ENCODE results near the gene RSPRY1. TPM values are rescaled to one million over a fixed set of nuclear protein-coding genes. Genes with fewer than 3 reads are reported as not detected.
"Not testable (repeated sequence)": the region's sequence is repeated elsewhere in the genome, so short reads cannot be mapped to it uniquely, and the experiment has no call there.

The RSPRY1 gene
- total RNA-seq, 1 experiment from 2014 or later = 44.7 TPM

DNA sequence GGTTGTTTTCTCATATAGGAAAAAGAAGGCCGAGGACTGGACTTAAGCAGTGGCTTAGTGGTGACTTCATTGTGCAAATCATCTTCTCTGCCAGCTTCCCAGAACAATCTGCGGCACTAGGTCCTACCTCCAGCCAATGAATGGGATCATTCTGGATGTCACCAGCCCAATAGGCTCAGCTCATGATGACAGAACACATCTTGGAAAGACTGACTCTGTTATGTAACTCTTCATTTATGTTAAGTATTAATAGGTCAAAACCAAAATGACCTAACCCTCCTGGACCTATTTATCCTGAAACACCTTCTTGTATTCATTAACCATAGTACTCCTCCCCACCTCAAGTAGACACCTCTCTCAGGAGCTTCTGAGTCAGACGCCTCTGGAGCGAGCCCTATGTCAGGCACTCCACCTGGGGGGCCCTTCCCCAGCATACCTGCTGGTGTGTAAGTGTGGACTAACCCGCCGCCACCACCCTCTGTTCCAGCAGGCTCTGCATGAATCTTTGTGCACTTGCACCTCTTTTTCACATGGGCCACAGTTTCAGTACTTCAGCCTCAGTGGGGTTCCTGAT is 66.1 kb downstream of the RSPRY1 start:
- DNase-seq (ENCODE audit: extremely low read depth, low read depth) = no peak

DNA sequence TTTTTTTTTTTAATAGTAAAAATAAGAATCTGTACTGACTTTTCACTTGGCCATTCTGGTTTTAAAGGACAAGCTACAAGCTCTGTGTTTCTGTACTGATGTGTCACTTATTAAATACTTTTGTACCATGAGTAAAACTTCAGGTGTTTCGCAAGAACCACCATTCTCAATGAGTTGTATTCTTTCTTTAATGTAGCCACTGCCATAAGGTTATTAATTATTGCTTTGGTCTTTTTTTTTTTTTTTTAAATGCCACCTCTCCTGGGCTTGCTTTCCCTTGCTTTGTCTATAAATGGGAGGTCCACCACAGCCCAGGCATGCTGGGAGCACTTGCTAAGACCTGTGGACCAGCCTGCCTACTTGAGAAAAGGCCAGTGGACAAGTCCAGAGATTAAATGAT is 67.3 kb downstream of the RSPRY1 start:
- no peak for DNase-seq (ENCODE audit: extremely low read depth, low read depth)

DNA sequence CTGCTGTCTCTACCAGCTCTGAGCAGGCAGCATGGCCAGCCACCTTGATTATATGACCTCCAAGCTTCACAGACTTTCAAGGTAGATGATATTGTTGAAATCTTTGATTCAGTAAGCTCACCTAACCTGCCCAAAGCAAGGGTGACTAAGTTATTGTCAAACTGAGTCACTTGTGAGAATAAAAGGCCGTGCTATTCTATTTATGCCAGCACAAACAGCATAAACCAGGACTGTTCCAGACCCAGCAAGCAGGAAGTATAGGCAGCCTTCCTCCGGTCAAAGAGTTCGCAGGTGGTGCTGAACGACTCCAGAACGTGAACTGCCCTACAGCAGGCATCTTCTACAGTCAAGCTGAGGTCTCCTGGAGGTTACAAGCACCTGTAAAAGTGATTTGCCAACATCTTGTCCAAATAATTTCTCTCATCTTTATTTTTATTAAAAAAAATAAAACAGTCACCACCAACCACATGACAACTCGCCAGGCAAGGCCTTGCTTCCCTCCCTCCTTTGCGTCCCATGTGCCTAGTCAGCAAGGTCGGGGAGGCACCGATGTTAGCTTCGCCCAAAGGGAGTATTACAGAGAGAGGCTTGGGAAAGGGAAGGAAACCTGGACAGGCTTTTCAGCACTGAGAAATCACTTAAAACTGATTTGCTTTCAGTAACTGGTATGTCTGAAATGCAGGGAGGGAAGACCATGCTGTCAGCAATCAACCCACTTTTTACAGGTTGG is 69.7 kb downstream of the RSPRY1 start:
- no peak for DNase-seq (ENCODE audit: extremely low read depth, low read depth)

DNA sequence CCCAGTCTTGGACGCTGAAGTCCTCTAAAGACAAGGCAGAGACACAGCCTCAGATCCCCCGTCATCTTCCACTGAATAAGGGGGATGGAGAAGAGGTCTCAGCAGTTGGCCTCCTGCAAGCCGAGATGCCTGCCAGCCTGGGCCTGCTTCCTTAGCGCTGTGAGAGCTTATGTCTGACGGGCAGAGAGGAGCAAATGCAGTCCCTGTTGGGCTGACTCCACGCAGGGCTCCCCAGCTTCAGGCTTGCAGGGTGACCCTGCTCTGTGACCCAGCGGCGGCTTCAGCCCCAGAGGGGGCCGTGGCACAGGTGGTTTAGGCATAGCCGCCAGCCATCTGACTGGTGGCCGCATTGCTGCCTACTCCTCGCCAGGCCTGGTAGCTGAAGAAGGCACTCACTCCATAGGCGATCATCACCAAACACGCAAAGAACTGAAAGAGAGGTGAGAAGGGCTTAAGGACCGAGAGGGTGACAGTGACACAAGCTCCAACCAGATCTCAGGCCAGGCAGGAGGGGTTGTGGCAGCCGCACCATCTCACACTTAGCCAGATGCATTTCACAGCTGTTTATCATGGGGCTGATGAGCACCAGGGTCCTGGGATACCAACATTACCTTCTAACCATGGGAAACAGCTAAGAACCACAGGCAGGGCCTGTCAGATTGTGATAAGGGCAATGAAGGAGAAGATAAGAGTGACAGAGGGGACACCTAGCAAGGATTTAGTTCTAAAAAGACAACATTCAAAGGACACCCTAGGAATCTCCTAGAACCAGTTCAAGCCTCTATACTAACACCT is 70.7 kb downstream of the RSPRY1 start:
- no peak for DNase-seq (ENCODE audit: extremely low read depth, low read depth)

DNA sequence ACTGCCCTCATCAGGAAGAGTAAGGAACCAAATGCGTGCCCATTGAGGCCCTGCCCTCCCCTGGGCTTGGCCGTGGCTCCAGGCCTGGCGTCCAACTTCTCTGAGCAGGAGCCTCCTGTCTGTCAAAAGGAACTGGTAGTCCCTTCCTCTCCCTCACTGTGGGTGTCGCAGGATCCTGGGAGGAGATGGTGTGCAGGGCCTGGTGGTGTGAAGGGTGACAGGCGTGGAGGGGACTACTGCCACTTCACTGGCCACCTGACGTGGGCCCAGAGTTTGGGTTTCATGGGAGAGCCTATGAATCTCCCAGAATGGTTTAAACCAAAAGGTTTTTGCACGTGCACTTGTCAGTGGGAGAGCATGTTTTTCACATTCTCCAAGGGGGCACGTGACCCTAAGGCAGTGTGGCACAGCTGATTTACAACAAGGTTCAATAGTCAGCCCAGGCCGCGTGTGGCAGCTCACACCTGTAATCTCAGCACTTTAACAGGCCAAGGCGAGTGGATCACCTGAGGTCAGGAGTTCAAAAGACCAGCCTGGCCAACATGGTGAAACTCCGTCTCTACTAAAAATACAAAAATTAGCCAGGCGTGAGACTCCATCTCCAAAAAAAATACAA is 71.4 kb downstream of the RSPRY1 start:
- DNase-seq (ENCODE audit: extremely low read depth, low read depth) = no peak

DNA sequence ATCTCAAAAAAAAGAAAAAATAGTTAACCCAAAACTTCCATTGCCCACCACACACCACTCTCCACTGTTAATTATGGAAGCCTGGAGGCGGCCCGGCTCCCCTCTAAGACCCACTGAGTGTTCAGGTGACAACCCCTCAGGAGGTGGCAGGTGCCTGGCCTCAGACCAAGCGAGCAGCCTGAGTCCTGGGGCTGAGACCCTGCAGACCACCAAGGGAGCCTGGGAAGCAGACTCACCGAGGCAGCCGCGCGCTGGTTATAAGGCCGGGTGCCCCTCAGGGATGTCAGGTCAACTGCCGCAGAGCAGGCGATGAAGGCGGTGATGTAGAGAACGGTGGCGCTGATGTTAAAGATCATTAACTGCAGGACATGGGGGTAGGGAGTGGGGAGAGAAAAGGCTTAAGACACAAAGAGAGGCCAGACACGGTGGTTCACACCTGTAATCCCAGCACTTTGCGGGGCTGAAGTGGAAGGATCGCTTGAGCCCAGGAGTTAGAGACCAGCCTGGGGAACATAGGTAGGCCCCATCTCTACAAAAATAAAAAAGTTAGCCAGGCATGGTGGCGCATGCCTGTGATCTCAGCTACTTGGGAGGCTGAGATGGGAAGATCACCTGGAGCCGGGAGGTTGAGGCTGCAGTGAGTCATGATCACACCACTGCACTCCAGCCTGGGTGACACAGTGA is 72.2 kb downstream of the RSPRY1 start:
- DNase-seq (ENCODE audit: extremely low read depth, low read depth) = no peak

DNA sequence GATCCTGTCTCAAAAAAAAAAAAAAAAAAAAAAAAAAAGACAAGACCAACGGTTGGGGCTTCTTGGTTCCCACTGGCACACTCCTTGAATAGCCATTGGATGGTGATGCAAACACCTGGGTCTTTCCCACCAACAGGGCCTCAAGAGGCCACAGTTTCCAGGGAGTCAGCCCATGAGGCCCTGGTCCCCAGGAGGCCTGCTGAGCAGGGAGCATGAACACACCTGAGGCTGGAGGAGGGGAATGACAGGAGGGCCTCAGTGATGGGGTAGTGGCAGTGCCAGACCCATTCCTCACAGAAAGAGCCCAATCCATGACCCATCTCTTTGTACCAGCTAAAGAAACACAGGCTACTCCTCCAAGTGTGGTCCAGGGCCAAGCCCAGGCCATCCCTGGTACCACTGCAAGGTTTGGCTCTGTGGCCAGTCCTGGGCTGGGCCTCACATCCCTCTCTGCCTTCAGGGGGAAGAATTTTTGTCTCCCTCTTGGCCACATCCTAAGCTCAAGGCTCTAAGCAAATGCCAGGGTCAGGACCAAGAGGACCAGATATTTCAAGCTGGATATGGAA is 72.9 kb downstream of the RSPRY1 start:
- no peak for DNase-seq (ENCODE audit: extremely low read depth, low read depth)

DNA sequence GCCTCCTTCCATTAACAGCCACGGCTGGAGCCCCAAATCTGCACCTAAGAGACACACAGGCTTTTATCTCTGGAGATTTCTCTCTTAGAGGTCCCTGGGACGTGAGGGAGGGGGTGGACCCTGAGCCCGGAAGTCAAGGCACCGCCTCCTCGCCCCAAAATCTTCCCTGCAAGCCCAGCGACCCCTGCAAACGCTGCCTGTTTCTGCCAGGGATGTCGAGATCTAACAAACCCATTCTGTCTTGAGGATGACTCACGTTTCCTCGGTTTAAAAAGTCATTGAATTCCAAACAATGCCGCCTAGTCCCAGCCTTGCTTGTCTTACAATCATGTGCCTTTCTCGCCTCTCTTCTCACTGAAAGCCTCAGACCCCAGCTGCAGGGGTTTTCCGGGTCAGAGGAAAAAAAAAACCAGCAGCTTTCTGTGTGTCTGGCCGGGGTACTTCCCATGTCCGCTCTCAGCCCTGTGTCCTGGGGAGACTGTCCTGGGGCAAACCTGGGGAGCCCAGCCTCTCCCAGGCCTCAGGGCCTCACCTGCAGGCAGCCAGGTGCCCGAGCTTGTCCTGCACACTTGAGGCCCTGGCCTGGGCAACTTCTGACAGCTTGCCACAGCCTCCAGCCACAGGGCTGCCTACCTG is 74.3 kb downstream of the RSPRY1 start:
- DNase-seq (ENCODE audit: extremely low read depth, low read depth) = no peak

DNA sequence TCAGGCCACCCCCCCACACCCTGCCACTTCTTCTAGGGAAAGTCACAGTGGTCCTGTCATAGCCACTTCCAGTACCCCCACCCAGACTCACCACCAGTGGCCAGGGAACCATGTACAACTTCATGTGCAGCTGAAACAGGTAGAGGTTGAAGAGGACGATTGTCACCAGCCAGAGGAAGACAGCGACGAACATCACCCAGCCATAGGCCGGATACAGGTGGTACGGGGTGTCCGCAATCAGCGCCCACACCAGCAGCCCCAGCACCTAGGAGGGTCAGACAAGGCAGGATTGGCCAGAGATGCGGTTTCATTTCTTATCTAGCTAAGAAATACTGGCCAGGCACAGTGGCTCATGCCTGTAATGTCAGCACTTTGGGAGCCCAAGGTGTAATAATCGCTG is 75.7 kb downstream of the RSPRY1 start:
- no peak for DNase-seq (ENCODE audit: extremely low read depth, low read depth)

DNA sequence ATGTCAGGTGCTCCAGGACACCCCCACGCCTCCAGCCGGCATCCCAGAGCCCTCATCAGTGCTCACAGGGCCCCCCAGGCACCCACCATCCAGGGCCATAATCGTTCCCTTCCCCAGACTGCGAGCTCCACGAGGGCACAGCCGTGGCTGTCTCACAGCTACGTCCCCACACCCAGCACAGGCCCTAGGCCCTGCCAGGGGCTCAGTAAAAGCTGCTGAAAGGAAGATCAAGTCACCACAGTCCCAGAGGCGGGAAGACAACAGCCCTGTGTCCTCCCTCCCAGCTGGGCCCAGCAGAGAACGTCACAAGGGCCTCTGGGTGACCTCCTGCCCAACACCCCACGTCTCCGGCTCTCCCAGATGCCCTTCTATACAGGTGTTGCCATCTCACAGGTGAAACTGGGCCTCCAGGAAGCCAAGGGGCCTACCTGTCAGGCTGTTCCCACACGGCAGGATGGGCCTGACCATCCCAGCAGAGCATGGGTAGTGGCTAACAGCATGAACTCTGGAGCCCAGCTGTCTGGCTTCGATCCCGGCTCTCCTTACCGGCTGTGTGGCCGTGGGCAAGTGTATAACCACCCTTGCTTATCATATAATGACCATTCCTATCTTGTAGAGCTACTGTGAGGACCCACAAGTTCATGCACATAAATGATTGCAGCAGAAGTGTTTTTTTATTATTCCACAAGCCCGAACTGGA is 76.9 kb downstream of the RSPRY1 start:
- DNase-seq (ENCODE audit: extremely low read depth, low read depth) = no peak

DNA sequence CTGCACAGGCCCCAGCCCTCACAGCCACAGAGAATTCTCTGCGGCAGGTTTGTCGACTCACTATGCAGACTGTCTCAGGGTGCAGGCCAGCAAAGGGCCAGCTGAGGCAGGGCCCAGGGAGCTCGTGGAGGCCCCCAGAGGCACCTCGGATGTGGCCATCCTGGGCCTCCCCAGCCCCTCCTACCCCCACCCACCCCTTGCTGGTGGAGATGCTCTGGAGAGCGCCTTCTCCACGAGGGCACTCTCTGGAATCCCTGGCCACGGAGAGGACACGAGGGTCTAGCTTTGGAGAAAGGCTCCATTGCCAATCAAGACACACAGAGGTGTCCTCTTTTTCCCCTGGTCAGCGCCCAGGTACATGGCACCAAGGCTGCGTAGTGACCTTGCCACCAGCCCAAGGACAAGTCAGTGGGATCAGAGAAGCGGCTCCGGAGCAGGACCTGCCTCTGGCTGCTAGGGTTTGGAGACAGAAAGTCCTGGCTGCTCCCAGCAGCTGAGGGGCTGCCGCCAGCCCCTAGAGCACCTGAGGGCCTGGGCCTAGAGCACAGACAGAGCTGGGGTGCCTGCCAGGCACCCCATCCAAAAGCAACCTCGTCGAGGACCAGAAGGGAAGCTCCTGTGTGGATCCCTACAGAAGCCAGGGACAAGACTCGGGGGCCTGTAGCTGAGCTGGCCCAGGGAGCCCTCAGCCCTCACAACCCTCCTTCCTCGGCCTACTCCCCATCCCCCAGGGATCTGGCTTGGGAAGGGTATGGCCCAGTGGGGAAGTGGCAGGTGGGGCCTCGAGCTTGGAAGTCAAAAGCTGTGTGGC is 77.6 kb downstream of the RSPRY1 start:
- no peak for DNase-seq (ENCODE audit: extremely low read depth, low read depth)

DNA sequence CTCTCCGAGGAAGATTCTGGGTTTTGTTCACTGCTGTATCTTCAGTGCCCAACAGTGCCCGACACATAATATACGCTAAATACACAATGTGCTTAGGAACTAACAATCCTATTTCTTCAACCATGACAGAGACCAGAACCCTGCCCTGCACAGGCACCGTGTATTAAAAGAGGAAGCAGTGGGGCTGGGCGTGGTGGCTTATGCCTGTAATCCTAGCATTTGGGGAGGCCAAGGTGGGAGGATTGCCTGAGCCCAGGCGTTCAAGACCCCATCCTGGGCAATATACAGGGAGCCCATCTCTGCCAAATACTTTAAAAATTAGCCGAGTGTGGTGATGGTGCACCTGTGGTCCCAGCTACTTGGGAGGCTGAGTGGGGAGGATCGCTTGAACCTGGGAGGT is 78.3 kb downstream of the RSPRY1 start:
- DNase-seq (ENCODE audit: extremely low read depth, low read depth) = no peak

DNA sequence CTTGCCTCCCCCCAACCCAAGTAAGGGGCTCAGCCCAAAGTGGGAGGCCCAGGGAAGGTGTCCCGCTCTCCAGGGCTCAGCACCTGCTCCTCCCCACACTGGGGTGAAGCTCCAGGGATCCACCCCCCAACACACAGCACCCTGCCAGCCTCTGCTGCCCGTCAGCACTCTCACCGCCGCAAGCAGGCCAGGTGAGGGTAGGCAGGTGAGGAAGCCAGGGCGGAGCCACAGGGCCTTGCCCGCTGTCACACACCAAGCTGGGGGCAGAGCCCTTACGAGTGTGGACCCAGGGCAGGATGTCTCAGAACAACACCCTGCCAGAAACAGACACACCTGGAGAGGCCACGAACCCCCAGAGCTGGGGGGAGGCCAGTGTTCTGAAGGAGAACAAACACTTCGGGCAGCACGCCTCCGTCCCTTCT is 78.8 kb downstream of the RSPRY1 start:
- DNase-seq (ENCODE audit: extremely low read depth, low read depth) = no peak

DNA sequence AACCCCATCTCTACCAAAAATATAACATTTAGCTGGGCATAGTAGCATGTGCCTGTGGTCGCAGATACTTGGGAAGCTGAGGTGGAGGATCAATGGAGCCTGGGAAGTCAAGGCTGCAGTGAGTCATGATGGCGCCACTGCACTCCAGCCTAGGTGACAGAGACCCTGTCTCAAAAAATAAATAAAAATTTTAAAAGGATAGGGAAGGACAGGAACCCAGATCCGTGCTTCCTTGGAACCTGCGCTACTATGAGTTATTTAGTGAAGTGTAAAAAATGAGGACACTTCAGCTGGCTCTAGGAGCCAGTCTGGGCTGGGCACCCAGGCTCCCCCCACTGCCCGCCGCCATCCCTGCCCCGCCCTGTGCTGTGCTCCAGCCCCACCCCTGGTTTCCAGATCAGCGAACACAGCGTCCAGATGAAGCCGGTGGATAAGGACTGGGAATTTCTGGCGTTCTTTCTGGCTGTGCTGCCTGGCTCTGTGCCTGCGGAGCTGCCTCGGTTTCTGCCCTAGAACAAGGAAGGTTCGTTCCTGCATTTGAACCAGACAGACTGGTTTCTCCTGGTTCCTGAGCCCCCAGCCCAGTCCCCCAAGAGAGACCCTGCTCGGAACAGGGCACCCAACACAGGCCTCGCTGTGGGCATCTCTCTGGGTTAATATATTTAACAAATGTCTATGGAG is 79.9 kb downstream of the RSPRY1 start:
- DNase-seq (ENCODE audit: extremely low read depth, low read depth) = peak; percentile 47

DNA sequence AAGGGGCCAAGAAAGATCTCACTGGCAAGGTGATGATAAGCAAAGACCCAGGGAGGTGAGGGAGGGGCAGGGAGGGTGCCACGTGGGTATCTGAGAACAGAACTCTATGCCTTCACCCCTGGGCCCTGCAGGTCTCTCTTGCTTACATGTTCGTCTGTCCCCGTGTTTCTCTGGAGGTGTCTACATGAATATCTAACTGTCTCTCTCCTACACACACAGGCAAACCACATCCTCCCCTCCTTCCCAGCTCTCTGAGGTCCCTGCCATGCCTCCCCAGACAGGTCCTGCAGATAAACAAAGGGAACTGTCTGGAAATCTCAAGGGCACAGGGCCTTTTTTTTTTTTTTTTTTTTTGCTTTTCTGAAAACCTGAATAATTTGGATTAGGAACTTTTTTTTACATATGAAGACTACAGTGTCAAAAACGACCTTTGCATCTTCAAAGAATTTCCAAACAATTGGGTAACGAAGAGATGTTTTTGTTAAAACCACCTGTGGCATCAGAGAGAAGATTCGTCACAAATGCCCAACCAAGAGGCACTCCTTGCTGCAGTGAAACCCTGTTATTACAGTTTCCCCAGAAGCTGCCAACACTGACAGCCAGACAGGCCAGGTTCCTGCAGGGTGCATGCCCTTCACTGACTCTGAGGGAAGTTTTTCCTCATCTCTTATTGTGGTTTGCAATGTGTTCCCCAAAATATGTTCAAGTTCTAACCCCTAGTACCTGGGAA is 80.6 kb downstream of the RSPRY1 start:
- no peak for DNase-seq (ENCODE audit: extremely low read depth, low read depth)

DNA sequence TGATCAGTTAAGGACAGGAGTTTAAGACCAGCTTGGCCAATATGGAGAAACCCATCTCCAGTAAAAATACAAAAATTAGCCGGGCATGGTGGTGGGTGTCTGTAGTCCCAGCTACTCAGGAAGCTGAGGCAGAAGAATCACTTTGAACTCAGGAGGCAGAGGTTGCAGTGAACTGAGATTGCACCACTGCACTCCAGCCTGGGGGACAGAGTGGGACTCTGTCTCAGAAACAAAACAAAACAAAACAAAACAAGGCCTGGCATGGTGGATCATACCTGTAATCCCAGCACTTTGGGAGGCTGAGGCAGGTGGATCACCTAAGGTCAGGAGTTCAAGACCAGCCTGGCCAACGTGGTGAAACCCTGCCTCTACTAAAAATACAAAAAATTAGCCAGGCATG is 81.2 kb downstream of the RSPRY1 start:
- DNase-seq (ENCODE audit: extremely low read depth, low read depth) = not testable (repeated sequence)
